MM.1S (cell line): ENCODE measurements around the gene RNASEH1.

ENCODE experiments used
- EZH2phosphoT487 ChIP-seq: fragments of 300-600 bp; sonication (generic); IDR thresholded peaks from 2 replicates; pipeline ENCODE4 v1.6.1; 2018; ENCODE audit warnings: antibody characterized with exemption, low read length
- TF ChIP-seq, protein P1 (sequence below): fragments of 300-600 bp; sonication (generic); IDR thresholded peaks from 2 replicates; pipeline ENCODE4 v1.5.1; 2016; ENCODE audit warnings: antibody characterized with exemption, low read length, mixed read lengths

DNA sequence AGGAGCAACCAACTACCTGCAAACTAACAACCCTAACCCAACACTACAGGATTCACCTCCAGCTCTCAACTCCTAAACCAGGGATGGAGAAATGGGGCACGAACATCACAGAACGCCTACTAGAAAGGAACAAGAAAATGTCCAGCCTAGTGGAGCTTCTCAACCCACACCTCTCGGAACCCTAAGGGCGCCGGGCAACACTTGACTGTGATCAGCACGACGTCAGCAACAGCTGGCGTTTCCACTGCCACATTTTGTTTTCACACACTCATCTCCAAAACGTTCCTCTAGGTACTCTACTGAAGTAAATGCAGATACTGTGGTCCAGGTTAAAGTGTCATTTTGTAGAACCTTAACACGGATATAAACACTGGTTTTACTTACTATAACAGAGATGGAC is 4.2 kb downstream of the RNASEH1 start:
- TF ChIP-seq, protein P1, sequence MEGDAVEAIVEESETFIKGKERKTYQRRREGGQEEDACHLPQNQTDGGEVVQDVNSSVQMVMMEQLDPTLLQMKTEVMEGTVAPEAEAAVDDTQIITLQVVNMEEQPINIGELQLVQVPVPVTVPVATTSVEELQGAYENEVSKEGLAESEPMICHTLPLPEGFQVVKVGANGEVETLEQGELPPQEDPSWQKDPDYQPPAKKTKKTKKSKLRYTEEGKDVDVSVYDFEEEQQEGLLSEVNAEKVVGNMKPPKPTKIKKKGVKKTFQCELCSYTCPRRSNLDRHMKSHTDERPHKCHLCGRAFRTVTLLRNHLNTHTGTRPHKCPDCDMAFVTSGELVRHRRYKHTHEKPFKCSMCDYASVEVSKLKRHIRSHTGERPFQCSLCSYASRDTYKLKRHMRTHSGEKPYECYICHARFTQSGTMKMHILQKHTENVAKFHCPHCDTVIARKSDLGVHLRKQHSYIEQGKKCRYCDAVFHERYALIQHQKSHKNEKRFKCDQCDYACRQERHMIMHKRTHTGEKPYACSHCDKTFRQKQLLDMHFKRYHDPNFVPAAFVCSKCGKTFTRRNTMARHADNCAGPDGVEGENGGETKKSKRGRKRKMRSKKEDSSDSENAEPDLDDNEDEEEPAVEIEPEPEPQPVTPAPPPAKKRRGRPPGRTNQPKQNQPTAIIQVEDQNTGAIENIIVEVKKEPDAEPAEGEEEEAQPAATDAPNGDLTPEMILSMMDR = no peak
- TF ChIP-seq EZH2phosphoT487 = no peak
